HG02610 (cell line): ENCODE measurements around the gene MARK3.

ENCODE experiments used
- ATAC-seq: cut with Tn5 transposase; IDR thresholded peaks from one replicate; pipeline ENCODE4 v1.9.1; 2021; ENCODE audit warnings: mild to moderate bottlenecking, moderate library complexity; ENCODE audit not compliant: unreplicated experiment

The MARK3 gene

DNA sequence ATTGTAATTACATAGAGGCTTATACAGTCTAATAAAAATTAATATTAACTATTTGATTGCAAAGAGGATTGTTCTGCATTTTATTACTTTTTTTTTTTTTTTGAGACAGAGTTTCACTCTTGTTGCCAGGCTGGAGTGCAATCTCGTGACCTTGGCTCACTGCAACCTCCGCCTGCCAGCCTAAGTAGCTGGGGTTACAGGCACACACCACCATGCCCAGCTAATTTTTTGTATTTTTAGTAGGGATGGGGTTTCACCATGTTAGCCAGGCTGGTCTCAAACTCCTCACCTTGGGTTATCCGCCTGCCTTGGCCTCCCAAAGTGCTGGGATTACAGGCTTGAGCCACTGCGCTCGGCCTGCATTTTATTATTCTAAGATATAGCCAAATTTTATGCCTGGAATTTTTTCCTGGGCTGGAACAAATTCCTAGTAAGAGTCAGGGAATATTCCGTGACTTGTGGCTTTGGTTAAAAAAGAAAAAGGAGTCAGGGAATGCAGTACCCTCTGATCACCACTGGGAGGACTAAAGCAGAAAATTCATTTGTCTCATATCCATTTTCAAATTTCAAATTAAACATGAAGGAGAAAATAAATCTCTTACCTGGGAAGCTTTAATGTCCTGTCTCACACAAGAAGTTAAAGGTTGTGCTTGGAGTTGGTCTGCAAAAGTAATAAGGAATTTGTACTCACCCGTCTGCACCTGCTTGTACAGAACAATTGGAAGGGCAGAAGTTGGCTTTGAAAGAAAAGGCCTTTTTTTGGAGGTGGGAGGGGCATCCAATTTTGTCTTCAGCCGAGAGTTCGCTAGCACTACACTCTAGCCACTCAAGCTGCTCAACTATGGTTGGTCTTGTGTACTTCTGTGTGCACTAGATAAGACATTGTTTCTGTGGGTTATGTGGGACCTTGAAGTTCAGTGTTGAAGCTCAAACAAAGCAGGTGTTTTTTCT, 8.7 kb downstream of the MARK3 start:
- no peak for ATAC-seq

GRCh38 chr14:103395244-103395643, 10.0 kb downstream of the MARK3 start:
- ATAC-seq = no peak

DNA sequence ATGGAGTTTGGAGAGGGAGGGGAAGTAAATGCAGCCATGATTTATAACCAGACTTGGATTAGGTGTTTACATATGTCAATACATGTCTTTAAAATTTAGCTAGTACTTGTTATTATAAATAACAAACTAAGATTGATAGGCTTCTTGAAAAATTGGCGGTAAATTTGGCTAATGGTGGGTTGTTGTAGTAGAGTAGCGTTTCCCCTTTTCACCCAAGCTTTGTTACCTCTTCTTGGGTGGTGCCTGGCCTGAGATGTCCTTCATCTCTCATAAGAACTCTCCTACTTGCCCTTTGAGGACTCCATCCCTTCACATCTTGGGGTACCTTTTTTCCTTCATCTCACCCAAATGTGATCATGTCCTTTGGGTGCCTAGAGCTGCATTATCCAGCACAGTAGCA, 11.2 kb downstream of the MARK3 start:
- ATAC-seq = no peak

- ATAC-seq = no peak
Measured at GRCh38 chr14:103398427-103399195, 13.4 kb downstream of the MARK3 start.

- ATAC-seq = no peak
Measured at GRCh38 chr14:103400537-103400936, 15.3 kb downstream of the MARK3 start.

- ATAC-seq = no peak
Measured at GRCh38 chr14:103401223-103402214, 16.3 kb downstream of the MARK3 start.

- ATAC-seq = no peak
Measured at GRCh38 chr14:103402695-103403094, 17.5 kb downstream of the MARK3 start.

DNA sequence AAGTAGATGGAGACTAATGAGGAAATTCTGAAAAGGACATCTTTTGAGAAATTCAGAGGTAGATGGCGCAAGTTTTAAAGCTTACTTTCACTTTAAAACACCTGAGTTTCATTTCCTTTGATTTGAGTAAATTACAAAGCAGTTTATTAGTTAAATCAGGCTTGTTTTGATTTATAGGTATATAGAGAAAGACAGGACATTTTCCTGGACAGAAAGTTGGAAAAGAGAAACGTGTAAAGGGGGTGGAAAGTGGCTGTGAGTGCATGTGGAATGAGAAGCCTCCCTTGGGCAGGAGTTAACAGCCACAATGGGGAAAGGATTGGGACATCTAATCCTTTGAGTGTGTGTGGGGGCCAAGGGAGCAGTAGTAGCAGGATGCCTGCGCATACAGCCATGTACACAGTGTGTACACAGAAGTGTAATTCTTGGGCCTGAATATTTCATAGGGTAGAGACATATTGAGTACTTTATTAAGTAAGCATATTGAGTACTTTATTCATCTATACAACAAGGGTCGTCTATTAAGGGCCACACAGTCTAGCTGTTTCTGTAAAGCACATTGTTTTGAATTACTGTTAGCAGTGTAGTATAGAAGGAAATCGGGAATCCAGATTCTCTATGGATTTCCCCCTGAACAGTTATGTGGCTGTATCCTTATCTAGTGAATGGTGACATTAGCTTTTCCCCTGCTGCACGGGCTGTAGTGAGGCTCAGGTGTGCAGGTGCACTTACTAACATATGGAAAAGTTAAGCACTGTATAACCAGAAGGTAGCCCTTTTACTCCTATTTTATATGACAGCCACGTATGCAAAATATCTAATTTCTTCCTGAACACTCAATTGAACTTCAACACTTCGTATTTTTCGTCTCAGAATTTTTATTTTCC, 19.1 kb downstream of the MARK3 start:
- no peak for ATAC-seq

GRCh38 chr14:103404920-103405319, 19.7 kb downstream of the MARK3 start:
- ATAC-seq = no peak

- no peak for ATAC-seq
Measured at GRCh38 chr14:103408491-103409155, 23.4 kb downstream of the MARK3 start.

- no peak for ATAC-seq
Measured at GRCh38 chr14:103416916-103417315, 31.7 kb downstream of the MARK3 start.

DNA sequence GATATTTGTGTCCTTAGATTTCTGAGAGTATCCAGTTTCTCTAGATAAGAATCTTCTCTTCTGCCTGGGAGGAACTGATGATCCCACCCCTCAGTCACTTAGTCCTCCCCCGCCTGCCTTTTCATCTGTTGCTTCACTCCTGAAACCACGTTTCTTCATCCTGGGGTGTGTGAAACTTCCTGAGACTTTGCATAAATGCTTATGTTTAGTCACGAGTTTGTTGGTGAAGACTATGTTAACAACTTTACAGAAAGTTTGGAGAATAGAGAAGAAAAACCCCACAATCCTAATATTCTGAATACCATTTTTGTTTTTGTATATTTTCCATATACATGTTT, 33.2 kb downstream of the MARK3 start:
- ATAC-seq = peak; percentile 44

- ATAC-seq = no peak
Measured at GRCh38 chr14:103421556-103421955, 36.3 kb downstream of the MARK3 start.

DNA sequence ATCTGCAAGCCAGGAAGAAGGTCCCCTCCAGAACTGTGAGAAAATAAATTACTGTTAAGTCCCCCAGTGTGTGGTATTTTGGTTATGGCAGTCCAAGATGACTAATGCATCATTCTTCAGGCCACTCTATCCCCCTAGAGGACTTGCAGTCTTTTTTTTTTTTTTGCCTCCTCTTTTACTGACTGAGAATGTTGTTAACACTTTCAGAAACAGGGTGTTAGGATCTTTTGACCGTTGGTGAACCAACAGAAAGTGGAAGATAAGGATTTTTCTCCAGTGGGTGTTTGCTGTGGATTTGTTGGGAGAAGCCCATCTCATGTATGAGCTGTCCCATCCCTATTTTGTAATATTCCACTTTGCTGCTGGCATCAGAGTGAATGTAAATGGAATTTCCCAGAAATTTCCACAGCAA, 37.8 kb downstream of the MARK3 start:
- no peak for ATAC-seq

GRCh38 chr14:103427485-103428443, 42.5 kb downstream of the MARK3 start:
- ATAC-seq = no peak

GRCh38 chr14:103428723-103429556, 43.7 kb downstream of the MARK3 start:
- ATAC-seq = no peak

GRCh38 chr14:103430358-103430757, 45.1 kb downstream of the MARK3 start:
- ATAC-seq = no peak
